ENCODE measurements around the gene KLF7.

Gene KLF7

DNA sequence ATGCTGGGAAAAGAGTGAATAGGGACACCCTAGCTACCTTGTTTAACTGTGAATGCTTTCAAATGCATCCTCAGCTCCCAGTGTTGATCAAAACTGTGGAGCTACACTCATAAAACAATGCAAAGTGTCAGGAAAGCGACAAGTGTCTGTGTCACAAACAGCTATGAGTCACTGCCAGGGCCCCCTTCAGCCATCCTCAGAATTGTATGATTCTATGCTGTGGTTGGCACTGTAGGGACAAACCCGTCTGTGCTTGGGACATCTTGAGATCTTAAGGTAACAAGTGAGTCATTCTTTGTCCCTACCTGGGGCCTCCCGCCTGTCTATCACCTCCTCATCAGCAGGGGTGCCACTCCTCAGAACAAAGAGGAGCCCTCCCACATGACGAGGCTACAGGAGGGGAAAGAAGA, 42.4 kb downstream of the KLF7 start:
- DNase-seq = no peak

GRCh38 chr2:207122651-207123334, 43.0 kb downstream of the KLF7 start:
- DNase-seq = no peak

DNA sequence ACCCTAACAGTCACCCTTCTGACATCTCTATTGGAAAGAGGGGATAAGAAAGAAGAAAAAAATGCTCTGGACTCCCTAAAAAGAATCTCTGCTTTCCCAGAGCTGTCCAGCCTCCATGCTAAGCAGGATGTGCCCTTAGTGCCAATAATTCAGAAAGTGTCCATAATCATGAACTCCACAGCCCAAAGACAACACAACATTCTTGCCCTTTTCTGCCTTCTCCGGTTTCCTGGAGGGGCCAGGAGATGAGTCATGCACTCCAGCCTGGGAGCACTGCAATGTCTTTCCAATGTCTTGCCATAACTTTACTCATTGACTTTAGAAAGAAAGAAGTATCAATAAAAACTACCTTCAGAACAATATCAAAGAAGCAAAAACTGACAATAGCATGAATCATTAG, 44.0 kb downstream of the KLF7 start:
- no peak for DNase-seq

DNA sequence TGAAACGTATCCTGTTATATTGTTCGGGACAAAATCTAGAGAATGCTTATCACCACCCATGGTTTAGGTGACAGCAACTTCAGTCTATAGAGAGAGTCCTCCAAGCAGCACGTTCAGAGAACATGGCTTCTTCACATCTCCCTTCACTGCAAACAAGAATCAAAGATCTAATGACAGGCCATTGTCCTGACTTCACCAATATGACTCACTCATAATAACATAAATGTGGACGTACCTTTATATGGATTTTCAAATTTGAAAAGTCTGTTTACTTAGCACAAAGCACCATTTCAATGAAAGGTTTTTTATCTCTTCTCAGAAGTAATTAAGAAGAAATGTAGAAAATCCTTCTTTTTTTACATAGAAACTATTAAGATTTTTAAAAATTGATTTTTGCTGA, 46.7 kb downstream of the KLF7 start:
- no peak for DNase-seq

GRCh38 chr2:207117668-207118067, 48.1 kb downstream of the KLF7 start:
- DNase-seq = no peak

DNA sequence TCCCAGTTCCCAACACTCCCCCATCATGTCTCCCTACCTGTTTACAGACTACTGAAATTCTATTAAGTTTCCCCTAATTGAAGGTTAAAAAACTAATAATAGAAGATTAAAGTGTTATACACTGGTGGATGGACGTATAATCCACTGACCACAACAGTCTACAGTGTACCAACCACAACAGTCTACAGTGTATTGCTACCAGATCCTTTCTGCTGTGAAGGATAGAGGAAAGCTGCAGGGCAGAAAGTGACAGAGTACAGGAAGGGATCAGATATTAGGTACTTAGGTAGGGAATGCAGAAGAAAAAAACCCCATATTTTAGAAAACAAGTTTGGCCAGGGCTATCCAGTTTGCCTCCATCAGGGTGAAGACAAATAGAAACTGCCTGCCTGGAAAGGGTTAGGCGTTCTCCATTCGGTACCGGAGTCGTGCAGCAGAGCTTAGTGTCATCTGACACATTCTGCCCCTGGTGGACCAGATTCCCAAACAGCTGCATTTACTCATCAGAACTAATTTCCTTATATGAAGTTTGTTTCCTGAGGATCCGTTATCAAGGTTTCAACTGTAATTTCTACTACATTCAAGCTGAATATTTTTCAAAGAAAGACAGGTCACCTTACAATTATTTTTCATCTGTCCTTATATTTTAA, 49.9 kb downstream of the KLF7 start:
- DNase-seq = no peak

DNA sequence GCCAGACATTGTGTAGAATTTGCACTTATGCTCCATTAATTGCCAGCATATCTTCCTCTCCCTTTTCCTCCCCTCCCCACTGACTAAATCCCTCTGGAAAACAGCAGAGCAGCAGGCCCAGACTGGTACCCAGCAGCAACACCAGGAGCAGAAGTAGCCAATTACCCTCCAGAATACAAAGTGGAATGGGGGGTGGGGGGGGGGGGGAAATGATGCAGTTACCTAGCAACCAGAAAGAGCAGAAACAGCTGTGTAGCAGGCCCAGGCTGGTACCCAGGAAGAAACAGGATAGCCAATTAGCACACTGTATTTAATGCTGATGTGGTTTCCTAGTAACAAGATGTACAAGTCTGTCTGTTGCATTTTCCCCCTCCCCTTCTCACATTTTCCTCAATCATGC, 52.3 kb downstream of the KLF7 start:
- DNase-seq = no peak

GRCh38 chr2:207112785-207113184, 53.0 kb downstream of the KLF7 start:
- no peak for DNase-seq

DNA sequence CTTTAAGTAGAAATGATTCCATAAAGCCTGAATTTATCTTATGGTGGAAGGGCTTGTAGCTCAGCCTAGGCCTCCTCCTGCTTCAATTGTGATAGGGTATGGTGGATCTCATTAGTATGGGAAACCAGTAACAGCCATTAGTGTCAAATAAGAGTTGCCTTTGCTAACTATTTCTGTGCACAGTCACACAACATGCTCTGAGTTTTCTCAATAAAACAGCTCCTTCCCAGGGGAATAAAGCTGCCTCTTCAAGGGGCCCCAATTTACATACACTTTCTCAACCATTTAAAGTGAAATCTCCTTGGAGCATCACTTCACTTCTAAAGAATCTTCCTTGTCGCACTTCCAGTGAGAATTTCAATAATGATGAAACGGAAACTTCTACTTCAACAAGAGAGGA, 53.4 kb downstream of the KLF7 start:
- DNase-seq = no peak

DNA sequence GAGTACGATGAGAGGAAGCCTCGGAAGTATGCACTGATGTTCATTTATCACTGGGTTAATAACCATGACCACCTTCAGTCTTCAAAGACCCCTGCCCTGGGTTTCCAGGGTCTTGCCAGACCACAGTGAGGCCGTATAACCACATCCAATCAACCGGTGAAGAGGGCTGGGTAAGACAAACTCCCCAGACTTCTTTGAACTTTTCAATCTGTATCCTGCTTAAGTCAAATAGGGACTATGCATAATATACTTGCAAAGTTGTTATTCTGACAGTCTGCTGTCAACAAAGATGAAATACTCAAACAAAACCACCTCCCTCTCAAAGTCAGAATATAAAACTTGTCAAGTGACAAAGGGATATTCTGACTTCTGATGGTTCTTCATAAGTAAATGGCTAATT, 54.0 kb downstream of the KLF7 start:
- DNase-seq = no peak

DNA sequence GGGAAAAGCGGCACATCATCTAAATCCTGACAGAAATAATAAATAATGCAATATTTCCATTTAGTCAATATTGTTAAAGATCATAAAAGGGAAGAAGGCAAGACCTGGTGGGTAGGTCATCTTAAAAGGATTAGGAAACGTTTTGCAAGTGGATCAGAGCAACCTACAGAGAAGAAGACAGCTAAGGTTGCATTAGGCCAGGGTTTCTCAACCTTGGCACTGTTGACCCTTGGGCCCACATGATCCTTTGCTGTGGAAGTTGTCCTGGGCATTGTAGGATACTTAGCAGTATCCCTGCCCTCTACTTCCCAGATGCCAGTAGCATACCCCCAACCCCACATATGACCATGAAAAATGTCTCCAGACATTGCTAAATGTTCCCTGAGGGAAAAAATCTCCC, 55.0 kb downstream of the KLF7 start:
- no peak for DNase-seq

DNA sequence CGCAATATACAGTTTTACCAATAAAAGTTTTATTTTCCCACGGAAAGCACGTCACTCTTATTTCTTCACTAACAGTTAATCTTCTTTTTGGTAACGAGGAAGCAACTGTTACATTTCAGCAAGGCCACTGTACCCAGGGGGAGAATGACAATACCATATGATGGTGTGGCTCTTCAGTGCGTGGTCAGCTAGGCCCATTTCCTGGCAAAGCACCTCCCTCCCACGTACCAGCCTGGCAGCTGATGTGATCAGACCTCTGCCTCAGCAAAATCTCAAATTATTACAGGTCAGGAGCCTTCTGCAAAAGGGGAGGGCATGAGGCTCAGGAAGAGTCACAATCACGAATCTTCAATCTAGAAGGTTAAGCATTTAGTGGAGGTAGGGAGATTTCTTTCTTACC, 55.4 kb downstream of the KLF7 start:
- no peak for DNase-seq

GRCh38 chr2:207109768-207110167, 56.0 kb downstream of the KLF7 start:
- DNase-seq = no peak

- no peak for DNase-seq
These were observed 57.3 kb downstream of the KLF7 start for GRCh38 chr2:207108440-207108839.

DNA sequence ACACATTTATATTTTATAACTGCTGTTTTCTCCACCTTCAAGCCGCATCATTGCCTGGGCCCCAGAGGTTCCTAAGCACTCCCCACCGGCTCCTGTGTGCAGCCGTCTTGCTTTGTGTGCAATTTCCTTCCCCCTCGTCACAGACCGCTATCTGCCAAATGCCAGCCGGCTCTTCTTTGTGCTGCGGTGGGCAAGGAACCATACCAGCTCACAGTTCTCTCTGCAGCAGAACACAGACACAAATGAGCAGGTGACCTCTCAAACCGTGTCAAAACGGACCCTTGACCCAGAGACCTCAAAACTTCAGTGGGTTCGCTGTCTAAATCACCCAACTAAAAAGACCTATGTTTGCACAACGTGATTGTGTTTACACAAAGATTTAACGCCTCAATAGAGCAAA, 58.2 kb downstream of the KLF7 start:
- no peak for DNase-seq

- DNase-seq = no peak
These were observed 58.6 kb downstream of the KLF7 start for GRCh38 chr2:207107131-207107530.

DNA sequence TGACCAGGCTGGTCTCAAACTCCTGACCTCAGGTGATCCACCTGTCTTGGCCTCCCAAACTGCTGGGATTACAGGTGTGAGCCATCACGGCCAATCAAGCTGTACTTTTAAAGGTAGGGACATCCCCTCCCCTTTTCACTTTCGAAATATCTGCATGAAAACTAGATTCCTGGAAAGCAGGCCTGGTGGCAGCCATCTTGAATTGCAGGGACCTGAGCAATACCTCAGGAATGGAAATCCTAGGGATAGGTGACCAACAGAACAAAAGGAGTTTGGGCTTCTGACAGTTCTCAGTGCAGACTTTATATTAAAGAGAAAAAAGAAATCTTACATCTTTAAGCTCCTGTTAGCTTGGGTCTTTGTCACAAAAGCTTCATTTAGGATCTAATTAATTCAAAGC, 62.6 kb downstream of the KLF7 start:
- no peak for DNase-seq

GRCh38 chr2:207101984-207102383, 63.8 kb downstream of the KLF7 start:
- DNase-seq = no peak

DNA sequence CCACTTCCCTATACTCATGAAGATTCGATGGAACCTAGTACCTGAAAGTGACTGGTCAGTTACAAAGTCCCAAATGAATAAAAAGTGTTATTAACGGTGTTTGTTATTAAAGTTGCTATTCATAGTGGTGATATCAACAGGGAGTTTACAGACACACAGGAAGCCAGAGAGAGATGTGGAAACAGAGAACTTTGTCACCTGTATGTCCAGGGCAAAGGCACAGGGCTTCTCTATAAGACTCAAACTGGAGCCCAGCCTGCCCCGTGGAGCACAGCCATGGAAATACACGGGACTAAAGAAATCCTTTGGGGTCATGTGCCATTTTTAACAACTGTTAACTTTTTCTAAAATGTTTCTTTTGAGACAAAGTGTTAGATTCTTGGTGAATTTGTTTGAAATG, 68.5 kb downstream of the KLF7 start:
- DNase-seq = no peak

- DNase-seq = no peak
These were observed 69.8 kb downstream of the KLF7 start for GRCh38 chr2:207095963-207096362.

- DNase-seq = no peak
These were observed 72.5 kb downstream of the KLF7 start for GRCh38 chr2:207093234-207093633.

- DNase-seq = no peak
These were observed 72.9 kb downstream of the KLF7 start for GRCh38 chr2:207092818-207093217.

DNA sequence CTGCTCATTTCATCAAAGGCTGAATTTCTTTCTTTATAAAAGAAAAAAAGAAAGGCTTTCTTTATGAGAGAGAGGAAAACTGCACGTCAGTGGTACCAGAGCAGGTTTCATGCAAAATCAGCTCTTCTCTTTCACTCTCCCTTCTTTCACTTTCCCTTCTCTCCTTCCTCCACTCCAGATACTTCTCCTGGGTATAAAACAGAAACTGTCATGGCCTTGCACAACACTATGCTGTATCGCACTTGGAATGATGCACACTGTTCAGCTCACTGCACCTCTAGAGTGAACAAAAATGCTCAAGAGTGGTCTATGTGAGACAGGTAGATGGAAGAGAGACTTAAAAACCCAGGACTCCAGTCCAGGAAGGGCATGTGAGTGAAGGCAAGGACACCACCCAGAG, 73.8 kb downstream of the KLF7 start:
- no peak for DNase-seq

DNA sequence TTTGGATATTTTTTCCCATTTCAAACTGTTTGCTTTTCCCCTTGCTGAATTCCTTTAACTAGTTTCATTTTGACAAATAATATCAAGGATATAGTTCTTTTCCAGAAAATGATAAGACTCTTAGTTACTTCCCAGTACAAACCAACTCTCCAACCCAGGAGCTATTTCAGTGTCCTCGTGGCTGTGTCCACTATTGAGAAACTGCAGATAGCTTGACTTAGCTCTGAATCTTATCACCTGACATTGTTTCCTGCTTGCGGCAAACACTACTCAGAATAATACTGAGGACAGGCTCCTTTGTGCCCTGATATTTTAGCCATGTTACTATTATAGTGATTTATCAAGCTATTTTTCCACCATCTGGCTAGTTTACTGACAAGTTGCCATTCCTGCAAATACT, 74.6 kb downstream of the KLF7 start:
- DNase-seq = no peak

GRCh38 chr2:207090389-207090788, 75.4 kb downstream of the KLF7 start:
- no peak for DNase-seq
